NCI-H128 (cell line): ENCODE data around the gene FAN1.

Source experiments
- DNase-seq: peaks from one replicate; lab custom pipeline; 2025; ENCODE audit not compliant: unreplicated experiment; lab: John Stamatoyannopoulos, UW

Gene FAN1

DNA sequence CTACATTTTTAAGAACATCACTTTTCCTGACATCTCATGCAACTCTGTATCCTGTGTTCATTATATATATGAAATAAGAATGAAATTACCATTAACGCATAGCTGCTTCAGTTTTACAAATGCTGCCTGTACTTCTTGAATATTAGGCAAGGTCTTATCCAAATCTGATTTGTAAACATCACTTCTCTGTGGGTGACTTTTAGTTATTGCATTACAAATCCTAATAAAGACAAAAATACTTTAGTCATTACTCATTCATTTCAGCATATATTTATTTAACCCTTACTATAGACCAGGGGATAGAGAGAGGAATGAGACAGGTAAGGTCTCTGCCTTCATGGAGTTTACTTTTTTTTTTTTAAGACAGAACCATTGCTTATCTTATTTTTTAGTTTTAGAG, 51.0 kb downstream of the FAN1 start:
- DNase-seq = no peak

DNA sequence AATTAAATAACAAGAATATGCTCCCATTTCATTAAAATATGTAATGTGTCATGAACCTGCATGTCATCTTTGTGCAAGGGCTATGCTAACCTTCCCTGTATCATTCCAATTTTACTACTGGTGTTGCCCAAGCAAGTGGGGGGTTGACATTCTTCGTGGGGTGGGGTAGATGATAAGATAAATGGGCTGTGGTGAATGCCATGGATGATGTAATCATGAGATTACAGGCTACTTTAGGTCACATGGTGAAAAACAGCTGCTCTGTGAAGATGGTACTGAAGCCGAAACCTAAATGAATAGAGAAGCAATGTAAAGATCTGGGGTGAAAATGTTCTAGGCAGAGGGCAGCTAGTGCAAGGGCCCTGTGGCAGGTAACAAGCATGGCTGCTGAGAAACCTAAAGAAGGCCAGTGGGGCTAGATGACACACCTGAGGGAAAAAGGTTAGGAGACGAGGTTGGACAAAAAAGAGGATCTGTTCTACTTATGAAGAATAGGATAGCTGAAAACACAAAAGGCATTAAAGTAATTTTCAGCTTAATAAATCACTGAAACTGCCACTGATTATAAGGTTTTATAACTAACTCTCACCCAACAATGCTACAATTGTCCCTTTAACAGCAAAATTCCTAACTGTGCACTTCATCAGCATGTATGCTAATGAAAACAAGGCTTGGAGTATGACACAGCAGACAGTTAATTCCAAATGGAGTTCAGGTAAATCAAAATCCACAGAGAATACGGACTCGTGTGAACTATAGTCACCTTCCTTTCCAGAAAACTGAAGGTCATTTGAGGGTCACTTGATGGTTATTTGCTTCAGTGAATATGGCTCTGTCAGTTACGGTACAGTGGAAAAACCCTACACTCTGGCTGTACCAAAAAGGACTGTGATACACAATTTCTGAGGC, 52.8 kb downstream of the FAN1 start:
- no peak for DNase-seq

DNA sequence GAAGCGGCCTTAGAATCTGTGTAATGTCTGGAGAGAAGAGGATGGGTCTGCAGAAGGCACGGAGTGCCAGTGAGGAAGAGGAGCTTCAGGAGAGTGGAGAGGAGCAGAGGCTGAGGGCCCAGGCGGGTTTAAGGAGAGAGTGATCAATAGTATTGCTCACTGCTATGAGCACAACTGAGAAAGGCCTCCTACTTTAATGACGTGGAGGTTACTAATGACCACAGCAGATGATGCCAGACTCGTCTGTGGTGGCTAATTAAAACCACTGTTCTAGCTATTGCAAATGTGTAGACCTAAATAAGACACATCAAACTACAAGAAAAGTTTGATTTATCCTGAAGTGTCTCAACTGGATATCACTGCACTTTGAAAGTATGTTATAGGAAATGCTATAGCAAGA, 54.5 kb downstream of the FAN1 start:
- no peak for DNase-seq

- no peak for DNase-seq
These were observed 58.4 kb downstream of the FAN1 start for GRCh38 chr15:30962079-30962478.

DNA sequence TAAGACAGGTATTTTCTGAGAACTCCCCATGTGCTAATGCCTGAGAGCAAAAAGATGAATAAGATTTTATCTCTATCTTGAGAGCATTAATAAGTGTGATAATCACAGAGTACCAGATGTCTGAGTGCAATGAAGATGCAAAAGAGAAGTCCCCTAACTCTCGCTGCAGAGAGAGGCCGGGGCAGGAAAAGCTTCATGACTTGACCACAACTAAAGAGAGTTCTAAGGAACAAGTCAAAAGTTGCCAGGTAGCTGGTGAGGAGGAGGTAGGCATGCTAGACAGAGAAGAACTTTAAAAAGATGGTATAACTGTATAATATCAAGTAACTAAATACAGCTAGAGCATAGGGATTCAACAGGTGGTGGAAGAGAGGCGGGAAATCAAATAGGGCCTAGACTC, 58.9 kb downstream of the FAN1 start:
- no peak for DNase-seq

GRCh38 chr15:30963681-30964080, 60.0 kb downstream of the FAN1 start:
- no peak for DNase-seq

GRCh38 chr15:30969724-30970123, 66.0 kb downstream of the FAN1 start:
- DNase-seq = no peak

DNA sequence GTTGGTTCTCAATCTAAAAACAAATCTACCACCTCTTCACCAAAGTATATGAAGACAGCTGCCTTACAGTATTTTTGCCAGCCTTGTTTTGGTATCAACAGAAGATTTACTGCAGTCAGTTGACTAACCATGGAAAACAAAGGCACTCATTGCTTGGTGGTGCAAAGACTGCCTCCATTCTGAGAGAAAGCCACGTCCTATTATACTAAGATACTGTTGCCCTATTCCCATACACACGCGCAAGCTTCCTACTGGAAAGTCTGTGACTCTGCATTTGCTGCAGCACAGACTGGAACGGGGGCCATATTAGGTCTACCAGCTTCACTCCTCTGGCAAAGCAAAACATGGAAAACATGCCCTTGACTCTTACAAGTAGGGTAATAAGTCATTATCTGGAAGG, 69.7 kb downstream of the FAN1 start:
- no peak for DNase-seq

DNA sequence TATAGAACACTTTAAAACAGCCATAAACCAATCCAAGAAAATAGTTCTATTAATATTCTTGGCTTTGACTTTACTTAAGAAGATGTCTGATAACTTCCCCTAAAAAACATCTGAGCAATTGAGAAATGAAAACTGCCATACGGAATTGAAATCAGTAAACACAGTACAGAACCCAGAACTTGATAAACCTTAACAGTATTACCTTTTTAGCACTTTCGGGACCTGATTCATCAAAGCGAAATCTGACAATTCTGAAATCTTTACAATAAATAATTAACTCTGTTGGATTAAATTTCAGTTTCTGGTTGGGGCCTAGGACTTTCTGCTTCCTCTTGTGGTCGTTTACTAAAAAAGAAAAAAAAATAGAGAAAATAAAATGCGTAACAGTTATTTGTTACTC, 70.4 kb downstream of the FAN1 start:
- DNase-seq = no peak

DNA sequence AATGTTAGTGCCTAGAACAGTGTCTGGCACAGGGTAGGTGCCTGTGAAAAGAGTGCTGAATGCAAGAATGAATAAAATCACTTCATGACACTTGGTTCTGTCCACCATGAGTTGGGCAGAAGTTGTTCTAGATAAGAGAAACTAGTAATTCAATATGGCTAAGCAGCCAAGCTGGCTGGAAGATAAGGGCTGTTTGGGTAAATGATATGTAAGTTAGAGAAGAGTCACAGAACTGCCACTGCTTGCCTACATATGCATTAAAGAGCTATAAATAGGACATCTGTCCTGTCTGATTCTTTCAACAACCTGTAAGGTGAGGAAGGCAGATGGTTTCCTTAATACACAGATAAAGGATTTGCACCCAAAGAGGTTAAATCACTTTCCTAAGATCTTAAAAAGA, 74.6 kb downstream of the FAN1 start:
- no peak for DNase-seq

DNA sequence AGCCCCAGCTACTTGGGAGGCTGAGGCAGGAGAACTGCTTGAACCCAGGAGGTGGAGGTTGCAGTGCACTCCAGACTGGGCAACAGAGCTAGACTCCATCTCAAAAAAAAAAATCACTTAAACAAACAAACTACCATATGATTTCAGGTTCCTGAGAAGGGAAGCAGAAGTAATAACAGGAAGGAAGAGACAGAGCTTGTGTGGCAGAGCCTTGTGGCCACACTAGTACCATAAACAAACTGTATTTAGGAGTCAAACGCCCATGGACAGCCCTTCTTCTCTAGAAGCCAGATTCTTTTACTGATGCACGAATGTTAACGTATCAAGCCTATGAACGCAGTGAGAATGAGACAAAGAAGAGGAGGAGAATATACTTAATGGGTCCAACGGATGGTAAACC, 75.7 kb downstream of the FAN1 start:
- no peak for DNase-seq

- DNase-seq = no peak
These were observed 80.4 kb downstream of the FAN1 start for GRCh38 chr15:30984118-30984517.

- no peak for DNase-seq
These were observed 80.8 kb downstream of the FAN1 start for GRCh38 chr15:30984542-30984941.

DNA sequence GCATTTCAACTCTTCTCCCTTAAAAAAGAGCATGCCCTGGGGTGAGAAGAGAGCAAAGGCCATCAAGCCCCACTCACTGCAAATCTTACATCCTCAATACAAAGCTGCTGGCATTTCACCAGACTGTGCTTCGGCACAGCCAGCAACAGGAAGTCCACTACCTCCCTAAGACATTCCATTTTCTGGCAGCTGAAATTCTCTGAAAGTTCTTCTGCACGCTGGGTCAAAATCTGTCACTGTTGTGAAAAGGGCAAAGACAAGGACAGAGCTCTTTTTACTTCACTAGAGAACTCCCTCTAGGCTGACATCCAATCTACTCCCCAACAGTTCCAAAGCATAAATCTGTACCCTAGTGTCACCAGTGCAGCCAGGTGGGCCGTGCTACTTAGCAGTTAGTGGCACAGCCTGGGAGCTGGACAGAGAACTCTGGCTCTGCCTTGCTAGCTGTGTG, 81.4 kb downstream of the FAN1 start:
- no peak for DNase-seq

GRCh38 chr15:30990036-30990435, 86.3 kb downstream of the FAN1 start:
- DNase-seq = no peak

DNA sequence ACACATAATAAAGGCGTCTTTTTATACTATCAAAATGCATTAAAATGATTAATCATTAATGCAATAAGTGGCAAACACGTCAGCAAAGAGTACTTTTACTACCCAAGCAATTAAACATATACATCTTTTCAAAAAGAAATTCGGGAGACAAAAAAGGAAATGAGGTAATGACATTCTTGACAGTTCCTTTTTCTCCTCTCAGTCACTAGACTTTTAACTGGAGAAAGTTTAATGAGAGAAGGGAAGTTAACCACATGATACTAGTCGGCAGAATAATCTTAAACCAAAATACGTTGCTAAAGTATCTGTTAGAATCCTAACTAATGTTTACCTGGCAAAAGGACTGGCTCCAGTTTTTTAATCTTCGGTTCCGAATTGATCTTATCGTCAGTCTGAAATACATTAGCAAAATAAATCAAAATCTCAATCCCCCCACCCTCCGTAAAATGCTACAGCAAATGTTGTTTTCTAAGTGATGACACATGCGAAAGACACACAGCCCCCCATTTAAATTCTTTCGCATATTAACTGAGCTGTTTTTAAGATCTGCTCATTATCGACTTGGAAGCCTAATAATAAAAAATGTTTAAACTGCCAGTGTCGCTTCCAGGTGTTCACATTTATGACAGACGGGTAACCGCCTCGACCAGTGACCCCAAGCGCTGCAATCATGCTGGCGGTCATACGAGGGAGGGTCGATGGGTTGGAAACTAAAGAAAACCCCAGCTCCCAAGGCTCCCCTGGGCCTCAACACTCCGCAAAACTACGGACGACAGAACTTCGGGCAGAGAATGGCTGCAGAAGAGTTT, 86.9 kb downstream of the FAN1 start:
- no peak for DNase-seq

DNA sequence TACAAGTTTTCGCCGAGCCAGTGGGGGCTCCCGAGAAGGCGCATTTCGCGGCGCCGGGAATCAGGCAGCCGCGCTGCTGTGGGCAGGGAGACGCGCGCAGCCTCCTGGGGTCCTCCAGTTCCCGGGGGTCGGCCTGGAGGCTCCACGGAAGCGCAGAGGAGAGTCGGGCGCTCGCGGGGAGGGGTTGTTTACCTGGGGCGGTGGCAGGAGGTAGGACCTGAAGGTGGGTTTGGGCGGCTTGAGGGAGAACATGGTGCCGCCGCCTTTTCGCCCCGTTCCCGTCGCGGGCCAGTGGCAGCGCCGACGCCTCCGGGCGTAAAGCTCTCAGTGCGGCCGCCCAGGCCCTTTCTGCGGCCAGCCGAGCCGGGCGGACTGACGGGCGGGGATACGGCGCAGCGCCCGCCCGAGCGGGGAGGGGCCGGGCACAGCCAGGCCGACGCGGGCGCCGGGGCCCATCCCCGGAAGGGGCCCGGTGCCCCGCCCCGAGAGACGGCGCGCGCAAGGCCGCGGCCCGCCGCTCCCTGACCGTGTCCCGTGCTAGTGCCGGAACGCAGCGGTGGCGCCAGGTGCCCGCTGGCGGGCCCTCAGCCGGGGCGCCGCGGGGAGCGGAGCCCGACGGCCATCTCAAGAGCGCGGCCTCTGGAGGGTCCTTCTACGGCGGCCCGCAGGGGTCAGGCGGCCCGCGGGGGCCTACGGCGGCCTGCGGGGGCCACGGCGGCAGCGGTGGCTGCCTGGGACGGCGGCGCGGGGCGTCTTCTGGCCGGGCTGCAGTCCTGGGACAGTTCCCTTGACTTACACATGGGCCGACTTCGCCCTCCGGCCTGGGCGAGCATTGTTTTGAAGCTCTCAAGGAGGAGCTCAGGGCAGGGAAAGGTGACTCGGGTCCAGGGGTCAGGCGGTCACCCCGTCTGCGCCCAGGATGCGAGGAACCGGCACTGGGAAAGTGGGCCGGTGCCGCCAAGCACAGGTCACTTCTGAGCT, 87.8 kb downstream of the FAN1 start, which contains the start of gene MTMR10:
Gene MTMR10, minus strand, starts transcription at position 374 of the 981 bp plus-strand sequence. Its CDS starts 122 bp downstream, at position 252.
- no peak for DNase-seq

DNA sequence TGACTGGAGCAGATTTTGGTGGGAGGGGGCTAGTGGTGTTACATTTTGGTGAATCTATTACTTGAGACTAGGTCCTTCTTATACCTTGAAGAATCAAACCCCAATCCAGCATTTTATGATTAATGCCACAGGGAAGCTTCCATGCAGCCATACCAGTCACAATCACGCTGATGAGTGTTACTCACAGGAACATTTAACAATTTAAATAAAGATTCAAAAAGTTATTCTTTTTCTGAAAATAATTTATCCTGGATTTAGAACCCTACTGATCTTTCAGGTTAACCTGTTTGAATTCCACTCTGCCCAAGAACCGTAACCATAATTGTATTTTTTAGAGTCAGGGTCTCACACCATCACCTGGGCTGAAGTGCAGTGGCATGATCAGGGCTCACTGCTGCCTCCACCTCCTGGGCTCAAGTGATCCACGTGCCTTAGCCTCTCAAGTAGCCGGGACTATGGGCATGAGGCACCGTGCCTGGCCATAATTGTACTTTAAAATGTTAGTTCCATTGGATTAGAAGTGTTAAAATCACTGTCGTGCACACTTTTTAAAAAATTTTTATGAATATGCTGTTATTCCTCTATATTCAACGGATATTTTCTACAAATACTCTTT, 88.6 kb downstream of the FAN1 start:
- DNase-seq = no peak
